Panc1 (cell line): ENCODE results near the gene ACADSB. TPM values are rescaled to one million over a fixed set of nuclear protein-coding genes. Genes with fewer than 3 reads are reported as not detected.

Experiments
- ATAC-seq: fragments of 200-7000 bp; cut with Tn5 transposase; 2 replicates; pipeline ENCODE4 v1.9.1; 2020; ENCODE audit warnings: mild to moderate bottlenecking, moderate library complexity
- BruUV-seq: library from RNA; stranded (reverse); fragments of 400-500 nt; replicated peaks from 2 replicates; lab custom pipeline; 2021; lab: Mats Ljungman, UMichigan
- CTCF ChIA-PET: fragments of 300-600 bp; sonication (Branson Sonifier 250); formaldehyde crosslinking; loops from one replicate; lab custom pipeline; 2022; ENCODE audit warnings: antibody characterized with exemption; lab: Charles Lee
- POLR2A ChIA-PET: fragments of 300-600 bp; sonication (Branson Sonifier 250); formaldehyde crosslinking; loops from one replicate; lab custom pipeline; 2022; ENCODE audit warnings: antibody characterized with exemption; lab: Charles Lee
- DNase-seq: peaks from one replicate; pipeline ENCODE4 v3.0.0-alpha.2; 2010; ENCODE audit warnings: low read depth, low spot score
- H3K27ac ChIP-seq: 2 replicates; pipeline ENCODE4 v1.5.1; 2011; ENCODE audit warnings: mild to moderate bottlenecking, low read length, inconsistent platforms
- H3K27me3 ChIP-seq: fragments of 200-500 bp; sonication (Bioruptor generic); 2 replicates; pipeline ENCODE4 v1.6.0; 2014; ENCODE audit warnings: low read length, inconsistent platforms; ENCODE audit not compliant: control insufficient read depth, insufficient read depth
- H3K36me3 ChIP-seq: fragments of 200-500 bp; sonication (Bioruptor generic); 2 replicates; pipeline ENCODE4 v1.5.1; 2014; ENCODE audit warnings: inconsistent platforms, mild to moderate bottlenecking, low read length, moderate library complexity; ENCODE audit not compliant: control insufficient read depth, insufficient read depth
- H3K4me1 ChIP-seq: 2 replicates; pipeline ENCODE4 v1.5.1; 2011; ENCODE audit warnings: inconsistent platforms, mild to moderate bottlenecking, low read length, moderate library complexity; ENCODE audit not compliant: control insufficient read depth, insufficient read depth
- H3K4me3 ChIP-seq, 2 experiments: 2 replicates each; pipeline ENCODE4 v1.5.1; 2011 to 2012; ENCODE audit warnings: low read depth in 2 of 2, low read length in 2 of 2, mild to moderate bottlenecking in 2 of 2, inconsistent platforms in 1 of 2, moderate library complexity in 1 of 2
- H3K9me3 ChIP-seq: fragments of 200-500 bp; sonication (Bioruptor generic); 2 replicates; pipeline ENCODE4 v1.5.1; 2014; ENCODE audit warnings: low read depth, mild to moderate bottlenecking, inconsistent platforms, low read length, moderate library complexity; ENCODE audit not compliant: control insufficient read depth, insufficient read depth
- POLR2AphosphoS5 ChIP-seq: IDR thresholded peaks from 2 replicates; pipeline ENCODE4 v1.6.1; 2012; ENCODE audit warnings: mild to moderate bottlenecking, low read depth, low read length, moderate library complexity
- SIN3A ChIP-seq: IDR thresholded peaks from 2 replicates; pipeline ENCODE4 v1.6.1; 2012; ENCODE audit warnings: low read depth, mild to moderate bottlenecking, low read length, moderate library complexity, borderline replicate concordance; ENCODE audit not compliant: insufficient read depth
- TCF7L2 ChIP-seq: IDR thresholded peaks from 2 replicates; pipeline ENCODE4 v1.6.1; 2011; ENCODE audit warnings: mild to moderate bottlenecking, low read depth, low read length, inconsistent platforms
- in situ Hi-C: cut with HindIII; loops from 2 replicates; pipeline ENCODE4 v1.10.0; 2016; ENCODE audit warnings: low sequenced_read_pairs, low pct_unique_long_range_greater_than_20kb
- intact Hi-C: fragments of 100-400 bp; cut with micrococcal nuclease; formaldehyde crosslinking; loops from one replicate; pipeline ENCODE4 v1.10.0; 2022; ENCODE audit not compliant: unreplicated experiment
- total RNA-seq: library from RNA; stranded (reverse); gene quantifications from one replicate; pipeline ENCODE4 v1.2.1, GENCODE V29; 2021; ENCODE audit not compliant: unreplicated experiment
- TF ChIP-seq, protein P1 (sequence below): fragments of 450-650 bp; IDR thresholded peaks from 2 replicates; pipeline ENCODE4 v1.5.1; 2017; ENCODE audit warnings: mild to moderate bottlenecking
- TF ChIP-seq, protein P2 (sequence below), 2 experiments: IDR thresholded peaks; 2 replicates each; pipeline ENCODE4 v1.6.1; 2011 to 2012; ENCODE audit warnings: low read depth in 2 of 2, control low read depth in 1 of 2, low read length in 1 of 2, mild to moderate bottlenecking in 1 of 2, moderate library complexity in 1 of 2; ENCODE audit not compliant: insufficient read depth in 1 of 2

Gene ACADSB
- total RNA-seq, 1 experiment from 2014 or later = 19.2 TPM

- CTCF ChIA-PET = interaction anchor here (0.6 kb wide), 1 partner anchor 46 kb away, joined by 3 read pairs; no protein-coding TSS in a partner anchor
- POLR2A ChIA-PET = interaction anchor here (0.6 kb wide), 1 partner anchor 42 kb away, joined by 3 read pairs; no protein-coding TSS in a partner anchor
- H3K4me1 ChIP-seq = no peaks in the 10 kb centered on the region
- H3K27ac ChIP-seq = no peak overlapping the region
- H3K36me3 ChIP-seq = no peaks in the 10 kb centered on the region; the same call in none of the 2 replicates
- H3K4me3 ChIP-seq = no peak overlapping the region
- BruUV-seq = no TSS peak
- no peak for DNase-seq
- H3K27me3 ChIP-seq = no peaks in the 10 kb centered on the region
- H3K9me3 ChIP-seq = no peaks in the 10 kb centered on the region
- TF ChIP-seq, protein P1, sequence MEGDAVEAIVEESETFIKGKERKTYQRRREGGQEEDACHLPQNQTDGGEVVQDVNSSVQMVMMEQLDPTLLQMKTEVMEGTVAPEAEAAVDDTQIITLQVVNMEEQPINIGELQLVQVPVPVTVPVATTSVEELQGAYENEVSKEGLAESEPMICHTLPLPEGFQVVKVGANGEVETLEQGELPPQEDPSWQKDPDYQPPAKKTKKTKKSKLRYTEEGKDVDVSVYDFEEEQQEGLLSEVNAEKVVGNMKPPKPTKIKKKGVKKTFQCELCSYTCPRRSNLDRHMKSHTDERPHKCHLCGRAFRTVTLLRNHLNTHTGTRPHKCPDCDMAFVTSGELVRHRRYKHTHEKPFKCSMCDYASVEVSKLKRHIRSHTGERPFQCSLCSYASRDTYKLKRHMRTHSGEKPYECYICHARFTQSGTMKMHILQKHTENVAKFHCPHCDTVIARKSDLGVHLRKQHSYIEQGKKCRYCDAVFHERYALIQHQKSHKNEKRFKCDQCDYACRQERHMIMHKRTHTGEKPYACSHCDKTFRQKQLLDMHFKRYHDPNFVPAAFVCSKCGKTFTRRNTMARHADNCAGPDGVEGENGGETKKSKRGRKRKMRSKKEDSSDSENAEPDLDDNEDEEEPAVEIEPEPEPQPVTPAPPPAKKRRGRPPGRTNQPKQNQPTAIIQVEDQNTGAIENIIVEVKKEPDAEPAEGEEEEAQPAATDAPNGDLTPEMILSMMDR = no peak
- TF ChIP-seq TCF7L2 (no peak), SIN3A (no peak), POLR2AphosphoS5 (no peak)
- TF ChIP-seq, protein P2, sequence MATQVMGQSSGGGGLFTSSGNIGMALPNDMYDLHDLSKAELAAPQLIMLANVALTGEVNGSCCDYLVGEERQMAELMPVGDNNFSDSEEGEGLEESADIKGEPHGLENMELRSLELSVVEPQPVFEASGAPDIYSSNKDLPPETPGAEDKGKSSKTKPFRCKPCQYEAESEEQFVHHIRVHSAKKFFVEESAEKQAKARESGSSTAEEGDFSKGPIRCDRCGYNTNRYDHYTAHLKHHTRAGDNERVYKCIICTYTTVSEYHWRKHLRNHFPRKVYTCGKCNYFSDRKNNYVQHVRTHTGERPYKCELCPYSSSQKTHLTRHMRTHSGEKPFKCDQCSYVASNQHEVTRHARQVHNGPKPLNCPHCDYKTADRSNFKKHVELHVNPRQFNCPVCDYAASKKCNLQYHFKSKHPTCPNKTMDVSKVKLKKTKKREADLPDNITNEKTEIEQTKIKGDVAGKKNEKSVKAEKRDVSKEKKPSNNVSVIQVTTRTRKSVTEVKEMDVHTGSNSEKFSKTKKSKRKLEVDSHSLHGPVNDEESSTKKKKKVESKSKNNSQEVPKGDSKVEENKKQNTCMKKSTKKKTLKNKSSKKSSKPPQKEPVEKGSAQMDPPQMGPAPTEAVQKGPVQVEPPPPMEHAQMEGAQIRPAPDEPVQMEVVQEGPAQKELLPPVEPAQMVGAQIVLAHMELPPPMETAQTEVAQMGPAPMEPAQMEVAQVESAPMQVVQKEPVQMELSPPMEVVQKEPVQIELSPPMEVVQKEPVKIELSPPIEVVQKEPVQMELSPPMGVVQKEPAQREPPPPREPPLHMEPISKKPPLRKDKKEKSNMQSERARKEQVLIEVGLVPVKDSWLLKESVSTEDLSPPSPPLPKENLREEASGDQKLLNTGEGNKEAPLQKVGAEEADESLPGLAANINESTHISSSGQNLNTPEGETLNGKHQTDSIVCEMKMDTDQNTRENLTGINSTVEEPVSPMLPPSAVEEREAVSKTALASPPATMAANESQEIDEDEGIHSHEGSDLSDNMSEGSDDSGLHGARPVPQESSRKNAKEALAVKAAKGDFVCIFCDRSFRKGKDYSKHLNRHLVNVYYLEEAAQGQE (IDR thresholded peaks at IDR 0.05; ENCODE audit: insufficient read depth in 1 of 2, low read depth in 2 of 2, low read length in 1 of 2) = no peak
- ATAC-seq = no peak
- intact Hi-C loops = no loop called here
- in situ Hi-C loops = no loop called here
Measured at GRCh38 chr10:122997864-122998263, 10.9 kb upstream of the ACADSB start.

DNA sequence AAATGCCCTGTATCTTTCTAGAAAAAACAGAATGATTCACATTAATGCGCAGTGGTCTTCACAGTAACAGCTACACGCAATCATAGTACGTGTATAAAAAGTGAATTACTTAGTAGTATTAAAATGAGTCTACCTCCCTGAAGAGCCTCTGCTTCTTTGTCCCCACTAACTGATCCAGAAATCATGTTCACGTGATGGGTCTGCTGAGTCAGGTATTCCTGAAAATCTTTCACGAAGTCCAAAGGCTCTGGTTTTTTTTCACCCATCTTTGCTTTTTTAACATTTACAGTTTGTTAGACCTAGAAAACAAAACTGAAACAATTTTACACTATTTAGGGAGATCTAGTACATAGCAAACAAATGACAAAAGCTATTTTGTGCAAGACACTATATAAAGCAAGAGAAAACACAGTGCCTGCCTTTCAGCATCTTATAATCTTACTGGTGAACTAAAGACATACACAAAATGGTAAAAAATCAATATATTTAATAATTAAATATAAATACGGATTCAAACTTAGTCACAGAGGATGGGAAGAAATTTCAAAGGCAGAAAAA, 10.4 kb upstream of the ACADSB start:
- ChIA-PET CTCF (no interaction called here), POLR2A (interaction anchor here (0.6 kb wide), 1 partner anchor 42 kb away, joined by 3 read pairs; no protein-coding TSS in a partner anchor)
- Histone ChIP-seq H3K4me3 (no peak overlapping the region), H3K27ac (no peak overlapping the region), H3K4me1 (no peaks in the 10 kb centered on the region), H3K9me3 (no peaks in the 10 kb centered on the region), H3K36me3 (no peaks in the 10 kb centered on the region; the same call in 1 of the 2 replicates), H3K27me3 (no peaks in the 10 kb centered on the region)
- no peak for DNase-seq
- BruUV-seq = no TSS peak
- intact Hi-C loops (no loop called here), in situ Hi-C loops (no loop called here)
- no peak for ATAC-seq
- TF ChIP-seq TCF7L2 (no peak), SIN3A (no peak), POLR2AphosphoS5 (no peak)
- TF ChIP-seq, protein P2 (IDR thresholded peaks at IDR 0.05; ENCODE audit: insufficient read depth in 1 of 2, low read depth in 2 of 2, low read length in 1 of 2) = no peak
- TF ChIP-seq, protein P1 = no peak
